Effector memory CD4-positive, alpha-beta T cell (primary cell): ENCODE measurements around the gene ABR.
A peak's percentile ranks its signal among the peaks of the same experiment; 100 is the strongest.

Experiments
- DNase-seq, 3 donors: peaks; one replicate each; pipeline ENCODE4 v3.0.0-alpha.2; 2020
- H3K27ac ChIP-seq: 2 replicates; pipeline ENCODE4 v1.7.0; 2013; ENCODE audit warnings: mild to moderate bottlenecking, low read length, moderate library complexity; ENCODE audit not compliant: insufficient read depth, poor library complexity, severe bottlenecking
- H3K27me3 ChIP-seq: replicated peaks from 2 replicates; pipeline ENCODE4 v1.7.0; 2013; ENCODE audit warnings: mild to moderate bottlenecking, low read length; ENCODE audit not compliant: insufficient read depth, control insufficient read depth, poor library complexity, severe bottlenecking
- H3K36me3 ChIP-seq: 2 replicates; pipeline ENCODE4 v1.7.0; 2013; ENCODE audit warnings: mild to moderate bottlenecking, low read length, moderate library complexity; ENCODE audit not compliant: control insufficient read depth, insufficient read depth
- H3K4me1 ChIP-seq: 2 replicates; pipeline ENCODE4 v1.7.0; 2013; ENCODE audit warnings: low read length, mild to moderate bottlenecking; ENCODE audit not compliant: control insufficient read depth, insufficient read depth, poor library complexity, severe bottlenecking
- H3K4me3 ChIP-seq: 2 replicates; pipeline ENCODE4 v1.7.0; 2013; ENCODE audit warnings: low read length, low read depth, mild to moderate bottlenecking; ENCODE audit not compliant: insufficient read depth, poor library complexity, severe bottlenecking
- H3K9me3 ChIP-seq: 2 replicates; pipeline ENCODE4 v1.7.0; 2013; ENCODE audit warnings: mild to moderate bottlenecking, low read length, moderate library complexity; ENCODE audit not compliant: control insufficient read depth

The ABR gene

DNA sequence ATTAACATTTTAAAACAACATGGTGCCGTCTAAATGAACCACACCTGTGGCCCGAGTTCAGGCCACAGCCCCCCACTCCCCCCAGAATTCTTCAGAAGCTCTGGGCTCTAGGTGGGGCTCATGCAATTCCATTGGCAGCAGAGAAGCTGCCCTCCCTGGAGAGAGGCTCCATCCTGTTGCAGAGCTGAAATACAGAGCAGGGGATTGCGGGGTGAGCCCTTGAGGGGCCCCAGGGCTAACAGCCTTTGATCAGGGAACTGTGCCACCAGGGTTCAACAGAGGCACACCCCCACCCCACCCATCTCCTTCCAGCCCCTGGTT is 69.3 kb downstream of the ABR start:
- H3K36me3 ChIP-seq, result no peaks in the 10 kb centered on the region
- no peak overlapping the region for H3K4me3 ChIP-seq
- peaks cover 38% of the 10 kb centered on the region for H3K4me1 ChIP-seq
- no peaks in the 10 kb centered on the region for H3K9me3 ChIP-seq
- no peak overlapping the region for H3K27ac ChIP-seq
- no peaks in the 10 kb centered on the region for H3K27me3 ChIP-seq
- no peak for DNase-seq

GRCh38 chr17:1109606-1110540 is 69.9 kb downstream of the ABR start:
- Histone ChIP-seq H3K4me1 (peaks cover 32% of the 10 kb centered on the region), H3K36me3 (no peaks in the 10 kb centered on the region), H3K27me3 (no peaks in the 10 kb centered on the region), H3K27ac (peak overlapping the region; percentile 83), H3K9me3 (no peaks in the 10 kb centered on the region), H3K4me3 (peak overlapping the region; percentile 78)
- no peak for DNase-seq

- no peaks in the 10 kb centered on the region for H3K27me3 ChIP-seq
- H3K4me3 ChIP-seq, result peak overlapping the region; percentile 78
- H3K9me3 ChIP-seq, result no peaks in the 10 kb centered on the region
- H3K36me3 ChIP-seq, result no peaks in the 10 kb centered on the region
- peaks cover 30% of the 10 kb centered on the region for H3K4me1 ChIP-seq
- H3K27ac ChIP-seq, result peak overlapping the region; percentile 83
- peak; percentile 57 to 60 (median 58) for DNase-seq
These were observed 70.8 kb downstream of the ABR start for GRCh38 chr17:1108765-1109605.

DNA sequence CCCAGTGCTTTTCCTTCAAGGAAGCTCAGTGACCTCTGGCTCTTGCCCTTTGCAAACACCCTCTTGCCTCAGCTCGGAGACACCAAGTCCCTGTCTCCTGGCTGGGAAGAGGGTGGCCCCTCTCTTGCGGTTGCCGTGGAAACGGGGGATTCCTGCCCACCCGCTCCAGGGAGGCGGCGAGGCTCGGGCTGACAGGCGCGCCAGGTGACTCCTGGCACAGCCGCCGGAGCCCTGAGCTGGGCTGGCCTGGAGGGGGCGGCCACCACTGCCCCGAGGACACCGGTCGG is 71.4 kb downstream of the ABR start:
- DNase-seq, result peak; percentile 8 to 16 (median 14)
- peaks cover 30% of the 10 kb centered on the region for H3K4me1 ChIP-seq
- H3K27ac ChIP-seq, result peak overlapping the region; percentile 83
- no peaks in the 10 kb centered on the region for H3K27me3 ChIP-seq
- no peaks in the 10 kb centered on the region for H3K9me3 ChIP-seq
- H3K4me3 ChIP-seq, result peak overlapping the region; percentile 78
- H3K36me3 ChIP-seq, result no peaks in the 10 kb centered on the region

GRCh38 chr17:1107777-1108477 is 71.9 kb downstream of the ABR start:
- no peak for DNase-seq
- H3K27me3 ChIP-seq, result no peaks in the 10 kb centered on the region
- H3K36me3 ChIP-seq, result no peaks in the 10 kb centered on the region
- H3K27ac ChIP-seq, result peak overlapping the region; percentile 83
- H3K4me1 ChIP-seq, result peaks cover 30% of the 10 kb centered on the region
- H3K4me3 ChIP-seq, result peak overlapping the region; percentile 78
- H3K9me3 ChIP-seq, result no peaks in the 10 kb centered on the region

GRCh38 chr17:1107083-1107776 is 72.6 kb downstream of the ABR start:
- Histone ChIP-seq H3K9me3 (no peaks in the 10 kb centered on the region), H3K27ac (peak overlapping the region; percentile 83), H3K4me3 (no peak overlapping the region), H3K27me3 (no peaks in the 10 kb centered on the region), H3K36me3 (no peaks in the 10 kb centered on the region), H3K4me1 (peaks cover 30% of the 10 kb centered on the region)
- no peak for DNase-seq

DNA sequence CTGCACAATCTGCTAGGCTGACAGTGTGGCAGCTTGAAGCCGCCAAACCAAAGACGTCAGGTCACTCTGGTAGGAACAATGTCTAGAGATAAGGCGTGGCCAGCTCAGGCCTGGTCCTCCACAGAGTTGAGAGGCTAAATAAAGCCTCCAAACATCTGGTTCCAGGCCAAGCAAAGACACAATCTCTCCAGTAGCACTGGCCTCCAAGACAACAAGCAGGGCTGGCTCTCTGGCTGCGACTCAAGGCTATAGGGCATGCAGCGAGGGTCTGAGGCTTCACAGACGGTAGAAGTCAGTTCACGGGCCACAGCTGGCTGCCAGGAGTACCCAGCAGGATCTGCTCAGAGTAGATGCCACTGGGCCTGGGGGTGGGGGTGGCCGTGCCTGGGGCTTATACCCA is 75.6 kb downstream of the ABR start:
- Histone ChIP-seq H3K36me3 (peaks cover 7% of the 10 kb centered on the region), H3K27ac (no peak overlapping the region), H3K4me3 (no peak overlapping the region), H3K27me3 (no peaks in the 10 kb centered on the region), H3K9me3 (no peaks in the 10 kb centered on the region), H3K4me1 (peaks cover 14% of the 10 kb centered on the region)
- no peak for DNase-seq

DNA sequence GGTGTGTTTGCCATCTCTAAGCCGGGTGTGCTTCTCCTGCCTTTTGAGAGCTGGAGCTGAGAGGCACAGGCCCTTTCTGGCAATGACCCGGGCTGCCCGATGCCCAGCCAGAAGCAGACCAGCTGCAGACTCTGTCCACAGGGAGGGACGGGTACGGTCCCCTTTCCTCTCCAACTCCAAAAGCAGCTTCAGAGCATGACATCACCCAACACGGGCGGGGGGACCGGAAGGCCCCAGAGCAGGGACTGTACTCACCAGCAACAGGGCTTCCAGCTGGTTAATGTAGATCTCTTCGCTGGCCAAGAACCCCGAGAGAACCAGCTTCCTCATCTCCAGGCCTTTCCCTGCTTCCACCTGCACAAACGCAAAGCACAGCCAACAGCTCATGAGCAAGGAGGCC is 79.4 kb downstream of the ABR start:
- no peak for DNase-seq
- H3K4me1 ChIP-seq, result peaks cover 5% of the 10 kb centered on the region
- peaks cover 7% of the 10 kb centered on the region for H3K36me3 ChIP-seq
- no peaks in the 10 kb centered on the region for H3K9me3 ChIP-seq
- no peaks in the 10 kb centered on the region for H3K27me3 ChIP-seq
- H3K4me3 ChIP-seq, result no peak overlapping the region
- H3K27ac ChIP-seq, result no peak overlapping the region

DNA sequence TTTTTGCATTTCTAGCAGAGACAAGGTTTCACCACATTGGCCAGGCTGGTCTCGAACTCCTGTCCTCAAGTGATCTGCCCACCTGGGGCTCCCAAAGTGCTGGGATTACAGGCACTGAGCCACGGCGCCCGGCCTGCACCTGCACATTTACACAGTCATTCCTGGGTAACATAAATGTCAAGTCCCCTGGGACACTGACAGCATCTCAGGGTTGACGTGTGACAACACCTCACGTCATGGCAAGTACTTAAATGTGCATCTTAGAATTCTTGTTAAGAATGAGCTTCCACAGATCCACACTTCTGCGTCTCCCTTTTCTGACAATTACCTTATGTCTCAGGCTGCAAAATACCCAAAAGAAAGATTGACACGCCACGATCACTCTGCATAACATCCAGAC is 80.5 kb downstream of the ABR start:
- no peak overlapping the region for H3K4me3 ChIP-seq
- H3K27ac ChIP-seq, result no peak overlapping the region
- peaks cover 5% of the 10 kb centered on the region for H3K4me1 ChIP-seq
- no peaks in the 10 kb centered on the region for H3K27me3 ChIP-seq
- H3K9me3 ChIP-seq, result no peaks in the 10 kb centered on the region
- DNase-seq, result no peak
- H3K36me3 ChIP-seq, result peaks cover 15% of the 10 kb centered on the region
